A549 (cell line): ENCODE data around the gene PCED1B. TPM values are rescaled to one million over a fixed set of nuclear protein-coding genes. Genes with fewer than 3 reads are reported as not detected.

Experiments
- ATAC-seq, 2 experiments: fragments of 200-7000 bp in 1 of 2; fragments of >200 bp in 1 of 2; cut with Nextera tagmentation in 1 of 2; cut with Tn5 transposase in 1 of 2; 3 replicates each; pipeline versions ENCODE4 v1.8.0 to v1.9.1; 2018 to 2020; ENCODE audit warnings: mild to moderate bottlenecking in 1 of 2, moderate library complexity in 1 of 2
- CTCF ChIA-PET: fragments of 300-600 bp; sonication (Branson Sonifier 250); formaldehyde crosslinking; extraction: SDS; loops from one replicate; lab custom pipeline; 2021; ENCODE audit warnings: antibody characterized with exemption, inconsistent platforms; lab: Yijun Ruan, JAX
- POLR2A ChIA-PET: fragments of 350-600 bp; formaldehyde crosslinking; extraction: SDS; loops from one replicate; lab custom pipeline; 2021; ENCODE audit warnings: antibody characterized with exemption, inconsistent platforms; lab: Yijun Ruan, JAX
- DNase-seq, 2 experiments: peaks; one replicate each; pipeline versions ENCODE4 v3.0.0 to v3.0.0-alpha.2; 2011 to 2016; ENCODE audit warnings: low read depth in 1 of 2, low spot score in 1 of 2
- FAIRE-seq: peaks from 2 replicates; lab custom pipeline; 2011; peaks lifted over from hg19 to GRCh38; lab: Jason Lieb, UNC
- H3K27ac ChIP-seq, 2 experiments: fragments of >200 bp; sonication (Bioruptor Twin); formaldehyde crosslinking; 3 replicates each; pipeline ENCODE4 v1.5.1; 2016 to 2017
- H3K4me1 ChIP-seq: fragments of >200 bp; sonication (Bioruptor Twin); formaldehyde crosslinking; 3 replicates; pipeline ENCODE4 v1.6.1; 2016
- H3K4me2 ChIP-seq: fragments of >200 bp; sonication (Bioruptor Twin); formaldehyde crosslinking; 3 replicates; pipeline ENCODE4 v1.6.1; 2016
- H3K4me3 ChIP-seq: fragments of >200 bp; sonication (Bioruptor Twin); formaldehyde crosslinking; 3 replicates; pipeline ENCODE4 v1.5.1; 2016
- H3K9me3 ChIP-seq: fragments of >200 bp; sonication (Bioruptor Twin); formaldehyde crosslinking; 3 replicates; pipeline ENCODE4 v1.6.1; 2016
- CBX8 ChIP-seq: fragments of 200-600 bp; sonication (generic); IDR thresholded peaks from 2 replicates; pipeline ENCODE4 v1.6.1; 2016
- CEBPB ChIP-seq, 2 experiments: fragments of >200 bp in 1 of 2; sonication (Bioruptor Twin) in 1 of 2; formaldehyde crosslinking in 1 of 2; IDR thresholded peaks; 2 replicates each; pipeline ENCODE4 v1.6.1; 2012 to 2016
- EP300 ChIP-seq, 2 experiments: fragments of >200 bp; sonication (Bioruptor Twin); formaldehyde crosslinking; IDR thresholded peaks; 2 replicates in 1 of 2; 3 replicates in 1 of 2; pipeline ENCODE4 v1.6.1; 2016 to 2017
- FOXS1 ChIP-seq: fragments of 250-450 bp; sonication (Bioruptor Pico); IDR thresholded peaks from 2 replicates; pipeline ENCODE4 v1.5.0; 2020; ENCODE audit warnings: mild to moderate bottlenecking, moderate library complexity
- HES2 ChIP-seq: fragments of >200 bp; sonication (Bioruptor Twin); formaldehyde crosslinking; IDR thresholded peaks from 2 replicates; pipeline ENCODE4 v1.6.1; 2016
- HOXA7 ChIP-seq: fragments of 250-450 bp; sonication (Bioruptor Pico); IDR thresholded peaks from 2 replicates; pipeline ENCODE4 v1.5.0; 2020; ENCODE audit warnings: mild to moderate bottlenecking, moderate library complexity
- HOXB13 ChIP-seq: fragments of 250-450 bp; sonication (Bioruptor Pico); IDR thresholded peaks from 2 replicates; pipeline ENCODE4 v1.5.0; 2020; ENCODE audit warnings: low read depth, mild to moderate bottlenecking, moderate library complexity
- HOXB5 ChIP-seq: fragments of 250-450 bp; sonication (Bioruptor Pico); IDR thresholded peaks from 2 replicates; pipeline ENCODE4 v1.5.0; 2020; ENCODE audit warnings: mild to moderate bottlenecking, moderate library complexity
- KDM5A ChIP-seq: fragments of 200-600 bp; sonication (generic); IDR thresholded peaks from 2 replicates; pipeline ENCODE4 v1.6.1; 2016; ENCODE audit warnings: antibody characterized with exemption, mild to moderate bottlenecking
- MAFK ChIP-seq: fragments of 450-650 bp; IDR thresholded peaks from 2 replicates; pipeline ENCODE4 v1.6.1; 2014; ENCODE audit not compliant: partially characterized antibody
- NR3C1 ChIP-seq: fragments of >200 bp; sonication (Bioruptor Twin); formaldehyde crosslinking; IDR thresholded peaks from 3 replicates; pipeline ENCODE4 v1.6.1; 2017
- ZSCAN20 ChIP-seq: fragments of 250-450 bp; sonication (Bioruptor Pico); IDR thresholded peaks from 2 replicates; pipeline ENCODE4 v1.8.0; 2022; ENCODE audit warnings: mild to moderate bottlenecking, moderate library complexity
- WGBS: methylation state at CpG from one replicate; pipeline ENCODE4 v1.1.6; 2017; ENCODE audit errors: missing lambda C conversion rate; 5-methylcytosine and 5-hydroxymethylcytosine counted together
- polyA plus RNA-seq, 4 experiments: library from polyadenylated mRNA; depleted of rRNA in 3 of 4; stranded (reverse); fragments of >200 nt; fragmentation: RNase III in 1 of 4; extraction: RNeasy Plus Mini Kit Qiagen cat#74134 plus additional on column Dnase treatment in 1 of 4; gene quantifications; 2 replicates in 3 of 4; 3 replicates in 1 of 4; pipeline ENCODE4 v1.2.3, GENCODE V29; 2011 to 2017
- TF ChIP-seq, protein P1 (sequence below): fragments of 250-450 bp; sonication (Bioruptor Pico); IDR thresholded peaks from 2 replicates; pipeline ENCODE4 v1.5.0; 2021; ENCODE audit warnings: mild to moderate bottlenecking, moderate library complexity, borderline replicate concordance
- TF ChIP-seq, protein P2 (sequence below): fragments of >200 bp; sonication (Bioruptor Twin); formaldehyde crosslinking; IDR thresholded peaks from 3 replicates; pipeline ENCODE4 v1.6.1; 2016

Gene PCED1B
- polyA plus RNA-seq, 2 of the 4 experiments (the other 2 are of a cell fraction) = 74.6 to 108 TPM

- DNase-seq (no peak), FAIRE-seq (no peak), ATAC-seq (no peak)
- Histone ChIP-seq H3K4me2 (no peak overlapping the region), H3K27ac (peak overlapping the region; percentile 0 to 55; a peak in 4 of 6 replicates), H3K4me1 (peaks cover 43% of the 10 kb centered on the region), H3K4me3 (no peak overlapping the region), H3K9me3 (no peaks in the 10 kb centered on the region)
- ChIA-PET CTCF (interaction anchor here (0.6 to 2.4 kb wide), 2 partner anchors 12 to 17 kb away, joined by 3 to 5 read pairs; no protein-coding TSS in a partner anchor), POLR2A (interaction anchor here (1.2 kb wide), 1 partner anchor 106 kb away, joined by 3 read pairs; no protein-coding TSS in a partner anchor)
- TF ChIP-seq CEBPB (IDR thresholded peaks at IDR 0.05) = no peak
- TF ChIP-seq MAFK = no peak
- TF ChIP-seq HOXA7 (CRISPR knock-in tag) = no peak
- no peak for TF ChIP-seq HOXB5 (CRISPR knock-in tag)
- no peak for TF ChIP-seq HES2
- no peak for TF ChIP-seq CBX8
Measured at GRCh38 chr12:47184813-47185212, 105.4 kb downstream of the PCED1B start.

DNA sequence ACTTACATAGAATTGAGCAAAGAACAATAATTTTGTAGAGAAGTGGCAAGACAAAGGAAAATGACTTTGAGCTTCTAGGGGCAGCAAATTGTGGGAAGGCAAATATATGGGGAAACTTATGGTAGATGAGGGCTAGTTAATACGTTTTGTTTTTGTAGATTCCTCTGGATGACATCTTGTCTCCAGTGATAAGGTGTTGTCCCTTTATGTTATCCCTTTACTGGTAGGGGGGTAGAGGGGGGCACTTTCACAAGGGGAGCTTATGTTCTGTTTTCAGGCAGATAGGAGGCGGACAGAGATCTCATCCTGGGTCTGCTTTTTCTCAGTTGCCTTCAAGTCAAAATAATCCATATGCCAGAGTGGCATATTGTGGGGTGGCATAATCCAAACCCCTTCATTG lies 106.8 kb downstream of the PCED1B start:
- Histone ChIP-seq H3K4me2 (no peak overlapping the region), H3K4me1 (peaks cover 58% of the 10 kb centered on the region), H3K4me3 (no peak overlapping the region), H3K27ac (peak overlapping the region; percentile 10 to 54; a peak in 3 of 6 replicates), H3K9me3 (no peaks in the 10 kb centered on the region)
- no peak for DNase-seq
- TF ChIP-seq FOXS1 (CRISPR knock-in tag) = no peak
- TF ChIP-seq HOXB13 = no peak
- no peak for TF ChIP-seq EP300 (IDR thresholded peaks at IDR 0.05)
- no peak for TF ChIP-seq HES2
- TF ChIP-seq, protein P1, sequence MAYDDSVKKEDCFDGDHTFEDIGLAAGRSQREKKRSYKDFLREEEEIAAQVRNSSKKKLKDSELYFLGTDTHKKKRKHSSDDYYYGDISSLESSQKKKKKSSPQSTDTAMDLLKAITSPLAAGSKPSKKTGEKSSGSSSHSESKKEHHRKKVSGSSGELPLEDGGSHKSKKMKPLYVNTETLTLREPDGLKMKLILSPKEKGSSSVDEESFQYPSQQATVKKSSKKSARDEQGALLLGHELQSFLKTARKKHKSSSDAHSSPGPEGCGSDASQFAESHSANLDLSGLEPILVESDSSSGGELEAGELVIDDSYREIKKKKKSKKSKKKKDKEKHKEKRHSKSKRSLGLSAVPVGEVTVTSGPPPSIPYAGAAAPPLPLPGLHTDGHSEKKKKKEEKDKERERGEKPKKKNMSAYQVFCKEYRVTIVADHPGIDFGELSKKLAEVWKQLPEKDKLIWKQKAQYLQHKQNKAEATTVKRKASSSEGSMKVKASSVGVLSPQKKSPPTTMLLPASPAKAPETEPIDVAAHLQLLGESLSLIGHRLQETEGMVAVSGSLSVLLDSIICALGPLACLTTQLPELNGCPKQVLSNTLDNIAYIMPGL (CRISPR knock-in tag) = no peak
- no peak for TF ChIP-seq ZSCAN20 (CRISPR knock-in tag)
- no peak for TF ChIP-seq NR3C1
- TF ChIP-seq, protein P2, sequence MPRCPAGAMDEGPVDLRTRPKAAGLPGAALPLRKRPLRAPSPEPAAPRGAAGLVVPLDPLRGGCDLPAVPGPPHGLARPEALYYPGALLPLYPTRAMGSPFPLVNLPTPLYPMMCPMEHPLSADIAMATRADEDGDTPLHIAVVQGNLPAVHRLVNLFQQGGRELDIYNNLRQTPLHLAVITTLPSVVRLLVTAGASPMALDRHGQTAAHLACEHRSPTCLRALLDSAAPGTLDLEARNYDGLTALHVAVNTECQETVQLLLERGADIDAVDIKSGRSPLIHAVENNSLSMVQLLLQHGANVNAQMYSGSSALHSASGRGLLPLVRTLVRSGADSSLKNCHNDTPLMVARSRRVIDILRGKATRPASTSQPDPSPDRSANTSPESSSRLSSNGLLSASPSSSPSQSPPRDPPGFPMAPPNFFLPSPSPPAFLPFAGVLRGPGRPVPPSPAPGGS = no peak
- CTCF ChIA-PET = interaction anchor here (2.4 kb wide), 1 partner anchor 18 kb away, joined by 5 read pairs; no protein-coding TSS in a partner anchor
- POLR2A ChIA-PET = no interaction called here
- no peak for ATAC-seq
- no peak for FAIRE-seq
- 90% methylated on average over 2 of the region's 2 CpGs for WGBS

GRCh38 chr12:47188576-47189441 lies 109.4 kb downstream of the PCED1B start:
- Histone ChIP-seq H3K4me3 (no peak overlapping the region), H3K4me1 (peaks cover 69% of the 10 kb centered on the region), H3K27ac (peak overlapping the region; percentile 53 to 76), H3K4me2 (peak overlapping the region; percentile 66), H3K9me3 (no peaks in the 10 kb centered on the region)
- TF ChIP-seq KDM5A (no peak), CEBPB (IDR thresholded peaks at IDR 0.05) (peak; percentile 49 to 57; a peak in 1 of 4 replicates)
- ChIA-PET CTCF (interaction anchor here (1.2 kb wide), 1 partner anchor 156 kb away, joined by 3 read pairs; no protein-coding TSS in a partner anchor), POLR2A (interaction anchor here (0.6 to 1.4 kb wide), 3 partner anchors 33 to 114 kb away, joined by 3 to 5 read pairs (median 4); no protein-coding TSS in a partner anchor)
- 48% methylated on average over 6 of the region's 6 CpGs for WGBS
- ATAC-seq = peak in 1 of 2 experiments; percentile 33; a peak in 2 of 6 replicates
- DNase-seq = peak in 1 of 2 experiments; percentile 47
- FAIRE-seq = no peak
